ENCODE data around the gene DSTYK.
"Not testable (repeated sequence)": the region's sequence is repeated elsewhere in the genome, so short reads cannot be mapped to it uniquely, and the experiment has no call there.

DSTYK gene

GRCh38 chr1:205158048-205158616 is 53.4 kb downstream of the DSTYK start:
- no peak for FAIRE-seq
- TF ChIP-seq POLR2A (IDR thresholded peaks at IDR 0.05; ENCODE audit: low read depth, low read length): no peak
- no peak for DNase-seq (ENCODE audit: insufficient read length, low spot score)

- FAIRE-seq; DNase-seq (ENCODE audit: insufficient read length, low spot score): not testable (repeated sequence)
Measured at GRCh38 chr1:205155665-205156377, 55.7 kb downstream of the DSTYK start.

DNA sequence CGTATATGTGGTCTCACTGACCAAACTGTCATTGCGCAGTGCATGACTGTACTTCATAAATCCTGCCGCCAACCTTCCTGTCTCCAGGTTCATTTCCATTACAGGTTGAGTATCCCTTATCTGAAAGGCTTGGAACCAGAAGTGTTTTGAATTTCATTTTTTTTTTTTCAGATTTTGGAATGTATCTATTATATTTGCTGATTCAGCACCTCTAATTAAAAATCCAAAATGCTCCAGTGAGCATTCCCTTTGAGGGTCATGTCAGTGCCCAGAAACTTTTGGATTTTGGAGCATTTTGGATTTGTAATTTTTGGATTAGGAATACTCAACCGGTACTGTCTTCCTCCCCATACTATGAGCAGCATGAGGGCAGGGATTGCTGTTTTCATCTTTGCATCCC is 59.0 kb downstream of the DSTYK start:
- FAIRE-seq (no peak), DNase-seq (ENCODE audit: insufficient read length, low spot score) (no peak)
- no peak for TF ChIP-seq POLR2A (IDR thresholded peaks at IDR 0.05; ENCODE audit: low read depth, low read length)

GRCh38 chr1:205150651-205151428 is 60.7 kb downstream of the DSTYK start:
- TF ChIP-seq POLR2A (IDR thresholded peaks at IDR 0.05; ENCODE audit: low read depth, low read length): no peak
- DNase-seq (ENCODE audit: insufficient read length, low spot score) (no peak), FAIRE-seq (no peak)

DNA sequence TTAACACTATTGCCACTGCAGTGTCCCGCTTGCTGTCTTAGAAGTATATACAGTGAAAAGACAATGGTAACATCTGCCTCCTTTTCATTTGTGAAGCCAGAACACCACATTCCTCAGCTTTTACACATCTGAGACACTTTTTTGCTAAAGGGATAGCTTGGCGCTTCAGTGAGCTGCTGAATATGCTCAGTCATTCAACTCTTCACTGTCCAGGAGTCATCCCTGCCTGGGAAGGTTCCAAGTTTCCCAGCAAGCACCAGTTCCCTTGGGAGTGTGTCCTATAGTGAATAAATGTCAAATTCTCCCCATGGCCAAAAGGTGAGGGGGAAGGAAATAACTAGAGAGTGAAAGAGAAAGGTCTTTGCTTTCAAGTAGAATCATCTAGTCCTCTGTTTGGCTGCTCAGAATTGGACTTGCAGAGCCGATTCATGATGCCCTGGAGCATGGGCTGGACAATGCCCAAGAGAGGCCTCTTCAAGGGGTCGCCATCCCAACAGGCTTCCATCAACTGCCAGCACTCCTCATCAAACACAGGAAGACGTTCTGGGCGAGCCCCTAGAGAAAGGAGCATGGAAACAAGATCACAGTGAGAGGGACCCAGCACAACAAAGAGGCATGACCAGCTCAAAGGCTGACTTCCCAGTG is 64.2 kb downstream of the DSTYK start:
- DNase-seq (ENCODE audit: insufficient read length, low spot score) (peak; percentile 23), FAIRE-seq (no peak)
- TF ChIP-seq POLR2A (IDR thresholded peaks at IDR 0.05; ENCODE audit: low read depth, low read length): no peak

DNA sequence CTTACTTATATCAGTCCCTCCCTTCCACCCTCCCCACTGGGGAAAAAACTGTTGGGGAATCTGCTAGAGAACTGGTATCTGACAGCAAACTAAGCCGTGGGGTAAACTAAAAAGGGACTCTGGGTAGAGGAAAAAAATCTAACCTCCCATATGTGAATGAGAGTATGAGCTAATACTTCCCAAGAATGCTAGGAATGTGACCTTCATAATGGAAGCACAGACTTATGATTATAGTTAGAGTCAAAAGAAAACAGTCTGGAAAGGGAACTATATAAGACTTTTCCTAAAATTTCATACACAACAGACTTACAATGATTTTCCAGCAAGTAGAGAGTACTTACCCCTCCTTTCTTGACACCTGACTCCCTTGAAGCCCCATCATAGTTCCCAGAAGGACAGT is 66.8 kb downstream of the DSTYK start:
- no peak for FAIRE-seq
- TF ChIP-seq POLR2A (IDR thresholded peaks at IDR 0.05; ENCODE audit: low read depth, low read length): no peak
- DNase-seq (ENCODE audit: insufficient read length, low spot score): peak; percentile 31

GRCh38 chr1:205144046-205144720 is 67.3 kb downstream of the DSTYK start:
- DNase-seq (ENCODE audit: insufficient read length, low spot score) (no peak), FAIRE-seq (no peak)
- no peak for TF ChIP-seq POLR2A (IDR thresholded peaks at IDR 0.05; ENCODE audit: low read depth, low read length)

GRCh38 chr1:205142102-205142469 is 69.4 kb downstream of the DSTYK start:
- FAIRE-seq (no peak), DNase-seq (ENCODE audit: insufficient read length, low spot score) (no peak)
- no peak for TF ChIP-seq POLR2A (IDR thresholded peaks at IDR 0.05; ENCODE audit: low read depth, low read length)

DNA sequence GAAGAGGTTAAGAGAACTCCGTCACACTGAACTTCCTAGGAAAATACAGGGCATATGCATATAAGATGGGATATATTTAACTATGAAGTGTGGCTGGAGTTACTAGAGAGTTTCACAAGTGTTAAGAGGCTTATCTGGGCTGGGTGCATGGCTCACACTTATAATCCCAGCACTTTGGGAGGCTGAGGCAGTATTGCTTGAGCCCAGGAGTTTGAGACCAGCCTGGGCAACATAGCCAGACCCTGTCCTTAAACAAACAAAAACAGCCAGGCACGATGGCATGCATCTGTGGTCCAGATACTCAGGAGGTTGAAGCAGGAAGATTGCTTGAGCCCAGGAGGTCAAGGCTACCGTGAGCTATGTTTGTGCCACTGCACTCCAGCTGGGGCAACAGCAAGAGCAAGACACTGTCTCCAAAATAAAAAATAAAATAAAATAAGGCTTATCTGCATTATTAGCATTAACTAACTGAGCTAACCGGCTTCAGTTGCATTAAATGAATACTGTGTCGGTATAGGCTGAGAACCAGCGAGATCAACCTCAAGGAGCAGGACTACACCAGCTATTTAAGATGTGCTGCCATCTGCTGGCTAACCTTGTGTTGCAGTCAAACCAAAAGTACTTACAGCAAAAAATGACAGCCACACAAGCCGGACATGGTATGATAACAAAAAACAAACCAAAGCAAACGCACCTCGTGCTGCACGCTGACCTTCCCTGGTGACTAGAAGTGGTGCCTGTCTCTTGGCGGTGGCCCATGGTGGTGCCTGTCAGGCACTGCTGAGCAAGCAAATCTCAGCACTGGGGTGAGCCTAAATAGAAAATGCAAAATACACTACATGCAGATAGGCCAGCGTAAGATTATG is 70.0 kb downstream of the DSTYK start:
- peak; percentile 35 for DNase-seq (ENCODE audit: insufficient read length, low spot score)
- FAIRE-seq: peak; percentile 60
- TF ChIP-seq POLR2A (IDR thresholded peaks at IDR 0.05; ENCODE audit: low read depth, low read length): no peak

- TF ChIP-seq POLR2A (IDR thresholded peaks at IDR 0.05; ENCODE audit: low read depth, low read length): no peak
- DNase-seq (ENCODE audit: insufficient read length, low spot score) (no peak), FAIRE-seq (no peak)
Measured at GRCh38 chr1:205140113-205140512, 71.4 kb downstream of the DSTYK start.

GRCh38 chr1:205137901-205138300 is 73.6 kb downstream of the DSTYK start:
- DNase-seq (ENCODE audit: insufficient read length, low spot score) (no peak), FAIRE-seq (no peak)
- no peak for TF ChIP-seq POLR2A (IDR thresholded peaks at IDR 0.05; ENCODE audit: low read depth, low read length)

DNA sequence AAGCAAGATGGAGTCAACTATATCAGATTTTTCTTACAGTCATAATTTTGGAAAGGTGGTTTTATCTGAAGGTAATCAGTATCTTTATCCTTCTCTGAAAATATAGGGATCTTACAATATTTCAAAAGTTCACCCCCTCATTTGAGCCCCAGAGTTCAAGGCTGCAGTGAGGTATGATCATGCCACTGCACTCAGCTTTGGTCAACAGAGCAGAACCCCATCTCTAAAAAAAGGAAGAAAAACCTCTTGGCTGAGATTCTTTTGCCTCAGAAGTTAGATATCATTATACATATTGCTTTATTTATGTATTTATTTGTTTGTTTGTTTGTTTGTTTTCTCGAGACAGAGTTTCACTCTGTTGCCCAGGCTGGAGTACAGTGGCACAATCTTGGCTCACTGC is 78.2 kb downstream of the DSTYK start:
- TF ChIP-seq POLR2A (IDR thresholded peaks at IDR 0.05; ENCODE audit: low read depth, low read length): no peak
- DNase-seq (ENCODE audit: insufficient read length, low spot score): no peak
- no peak for FAIRE-seq

DNA sequence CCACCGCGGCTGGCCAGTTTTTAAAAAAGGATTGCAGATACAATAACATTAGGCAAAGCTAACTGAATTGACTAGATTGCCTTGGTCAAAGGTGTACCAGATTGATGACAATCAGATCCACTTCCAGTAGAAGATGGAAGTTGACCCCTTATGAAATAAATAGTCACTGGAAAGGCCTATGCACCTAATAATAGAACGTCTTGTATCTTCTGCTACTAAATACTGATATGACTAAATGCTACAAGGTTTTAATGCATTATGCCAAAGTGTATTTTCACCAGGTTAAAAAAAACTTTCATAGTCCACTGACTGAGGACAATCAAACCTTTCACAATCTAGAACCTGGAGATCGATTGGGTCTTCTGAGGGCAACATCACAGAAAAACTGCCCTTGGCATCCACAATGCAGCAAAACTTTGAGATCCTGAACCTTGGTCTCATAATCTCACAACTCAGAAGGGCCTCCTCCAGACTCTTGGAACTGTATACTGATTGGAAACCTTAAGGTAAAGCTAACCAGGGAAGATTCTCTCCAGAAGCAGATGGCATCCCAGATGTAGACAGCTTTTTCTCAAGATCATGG is 82.0 kb downstream of the DSTYK start:
- no peak for TF ChIP-seq POLR2A (IDR thresholded peaks at IDR 0.05; ENCODE audit: low read depth, low read length)
- FAIRE-seq: no peak
- DNase-seq (ENCODE audit: insufficient read length, low spot score): no peak

All from H54 (cell line).